Activated CD4-positive, alpha-beta T cell treated with anti-CD3 and anti-CD28 coated beads for 36 hours (primary cell): ENCODE measurements around the gene EXOC7. TPM values are rescaled to one million over a fixed set of nuclear protein-coding genes. Genes with fewer than 3 reads are reported as not detected.

Source experiments
- ATAC-seq: fragments of 200-7000 bp; cut with Tn5 transposase; one replicate; pipeline ENCODE4 v1.10.0; 2021; ENCODE audit warnings: mild to moderate bottlenecking, moderate library complexity
- CTCF ChIA-PET: fragments of 350-600 bp; sonication (Branson Sonifier 250); formaldehyde crosslinking; loops from one replicate; lab custom pipeline; 2021; ENCODE audit warnings: antibody characterized with exemption; lab: Charles Lee
- POLR2A ChIA-PET: fragments of 350-600 bp; sonication (Branson Sonifier 250); formaldehyde crosslinking; loops from one replicate; lab custom pipeline; 2021; ENCODE audit warnings: antibody characterized with exemption, inconsistent platforms; lab: Charles Lee
- DNase-seq: peaks from one replicate; pipeline ENCODE4 v3.0.0-alpha.2; 2020
- H3K27ac Mint-ChIP-seq: one replicate; pipeline ENCODE4 v1.8.0; 2021; ENCODE audit warnings: mixed read lengths
- H3K27me3 Mint-ChIP-seq: one replicate; pipeline ENCODE4 v1.8.0; 2021; ENCODE audit warnings: mixed read lengths
- H3K36me3 Mint-ChIP-seq: one replicate; pipeline ENCODE4 v1.8.0; 2021; ENCODE audit warnings: low read depth, mixed read lengths
- H3K4me1 Mint-ChIP-seq: one replicate; pipeline ENCODE4 v1.8.0; 2021; ENCODE audit warnings: mixed read lengths
- H3K4me3 Mint-ChIP-seq: one replicate; pipeline ENCODE4 v1.8.0; 2021; ENCODE audit warnings: mild to moderate bottlenecking, moderate library complexity, mixed read lengths
- H3K9me3 Mint-ChIP-seq: one replicate; pipeline ENCODE4 v1.8.0; 2021; ENCODE audit warnings: low read depth, mixed read lengths
- intact Hi-C, 2 experiments: fragments of 100-400 bp; cut with DNase I in 1 of 2; cut with micrococcal nuclease in 1 of 2; formaldehyde crosslinking; loops; one replicate each; pipeline versions ENCODE4 v1.14.2 to v1.15.1; 2022 to 2024; cut with DNase I, micrococcal nuclease
- total RNA-seq, 2 experiments: library from RNA; stranded (reverse); gene quantifications; one replicate each; pipeline ENCODE4 v1.2.3, GENCODE V29; 2021

Gene EXOC7
- total RNA-seq, 2 experiments from 2014 or later, result 73.0 to 77.0 TPM

DNA sequence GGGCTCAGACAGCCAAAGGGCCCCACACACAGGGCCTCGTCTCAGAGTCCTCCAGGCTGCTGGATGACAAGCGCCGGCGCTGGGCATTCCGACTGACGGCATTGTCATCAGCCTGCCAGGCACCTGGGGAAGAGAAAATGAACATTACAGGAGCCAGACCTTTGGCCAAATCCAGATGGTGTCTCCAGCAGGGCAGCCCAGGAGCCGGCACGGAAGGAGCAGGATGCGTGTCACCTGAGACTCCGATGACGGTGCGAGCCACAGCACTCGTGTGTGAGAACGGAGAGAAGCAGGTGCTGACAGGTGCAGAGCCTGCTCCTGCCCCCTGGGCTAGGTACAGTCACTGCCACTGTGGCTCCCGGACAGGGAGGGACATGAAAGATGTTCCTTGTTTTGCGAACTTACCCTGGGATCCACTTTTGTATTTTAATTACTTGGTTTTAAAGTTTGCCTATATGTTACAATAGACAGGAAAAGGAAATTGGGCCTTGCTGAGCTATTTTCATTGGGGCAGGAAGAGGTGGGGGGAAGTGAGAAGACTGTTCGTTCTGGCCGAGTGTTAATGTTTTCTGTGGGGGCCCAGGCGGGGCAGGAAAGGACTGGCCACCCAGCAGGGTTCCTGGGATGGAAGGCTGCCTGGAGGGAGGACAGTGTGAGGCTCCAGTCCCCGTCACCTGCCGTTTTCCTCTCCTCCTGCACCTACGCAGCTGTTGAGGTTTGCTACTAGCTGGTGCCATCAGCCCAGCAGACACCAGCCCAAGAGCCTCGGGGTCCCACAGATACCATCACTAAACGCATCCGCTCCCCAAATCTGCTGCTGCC lies 41.9 kb upstream of the EXOC7 start:
- Mint-ChIP-seq H3K27ac (peak overlapping the region; percentile 90), H3K9me3 (no peaks in the 10 kb centered on the region), H3K4me1 (peaks cover 55% of the 10 kb centered on the region), H3K27me3 (peaks cover 2% of the 10 kb centered on the region), H3K36me3 (peaks cover 4% of the 10 kb centered on the region), H3K4me3 (peak overlapping the region; percentile 26)
- DNase-seq, result peak; percentile 70
- ChIA-PET CTCF (interaction anchor here (0.6 to 7.0 kb wide), 11 partner anchors 19 to 315 kb away, joined by 3 to 29 read pairs (median 3); no protein-coding TSS in a partner anchor), POLR2A (no interaction called here)
- ATAC-seq, result peak; percentile 40
- intact Hi-C loops, result no loop called here

- peaks cover 9% of the 10 kb centered on the region for H3K27me3 Mint-ChIP-seq
- POLR2A ChIA-PET, result interaction anchor here (1.0 kb wide), 1 partner anchor 49 kb away, joined by 7 read pairs; no protein-coding TSS in a partner anchor
- CTCF ChIA-PET, result interaction anchor here (0.9 to 7.0 kb wide), 6 partner anchors 10 to 239 kb away, joined by 3 to 29 read pairs (median 4); no protein-coding TSS in a partner anchor
- intact Hi-C loops, result loop anchor here in 1 of 2 experiments (5.0 kb wide), 1 partner anchor 35 kb away; no protein-coding TSS in a partner anchor
- peak overlapping the region; percentile 5 for H3K4me3 Mint-ChIP-seq
- H3K9me3 Mint-ChIP-seq, result no peaks in the 10 kb centered on the region
- no peaks in the 10 kb centered on the region for H3K36me3 Mint-ChIP-seq
- DNase-seq (no peak), ATAC-seq (no peak)
- H3K27ac Mint-ChIP-seq, result peak overlapping the region; percentile 34
- peaks cover 56% of the 10 kb centered on the region for H3K4me1 Mint-ChIP-seq
Observed at GRCh38 chr17:76142585-76143041, 39.0 kb upstream of the EXOC7 start.

- ChIA-PET POLR2A (no interaction called here), CTCF (interaction anchor here (0.6 to 7.0 kb wide), 6 partner anchors 9 to 239 kb away, joined by 3 to 29 read pairs (median 4); no protein-coding TSS in a partner anchor)
- ATAC-seq (no peak), DNase-seq (no peak)
- Mint-ChIP-seq H3K27me3 (peaks cover 9% of the 10 kb centered on the region), H3K9me3 (no peaks in the 10 kb centered on the region), H3K4me1 (peaks cover 53% of the 10 kb centered on the region), H3K36me3 (no peaks in the 10 kb centered on the region), H3K4me3 (peak overlapping the region; percentile 5), H3K27ac (no peak overlapping the region)
- intact Hi-C loops, result loop anchor here in 1 of 2 experiments (5.0 kb wide), 1 partner anchor 35 kb away; no protein-coding TSS in a partner anchor
Observed at GRCh38 chr17:76142039-76142584, 38.5 kb upstream of the EXOC7 start.

DNA sequence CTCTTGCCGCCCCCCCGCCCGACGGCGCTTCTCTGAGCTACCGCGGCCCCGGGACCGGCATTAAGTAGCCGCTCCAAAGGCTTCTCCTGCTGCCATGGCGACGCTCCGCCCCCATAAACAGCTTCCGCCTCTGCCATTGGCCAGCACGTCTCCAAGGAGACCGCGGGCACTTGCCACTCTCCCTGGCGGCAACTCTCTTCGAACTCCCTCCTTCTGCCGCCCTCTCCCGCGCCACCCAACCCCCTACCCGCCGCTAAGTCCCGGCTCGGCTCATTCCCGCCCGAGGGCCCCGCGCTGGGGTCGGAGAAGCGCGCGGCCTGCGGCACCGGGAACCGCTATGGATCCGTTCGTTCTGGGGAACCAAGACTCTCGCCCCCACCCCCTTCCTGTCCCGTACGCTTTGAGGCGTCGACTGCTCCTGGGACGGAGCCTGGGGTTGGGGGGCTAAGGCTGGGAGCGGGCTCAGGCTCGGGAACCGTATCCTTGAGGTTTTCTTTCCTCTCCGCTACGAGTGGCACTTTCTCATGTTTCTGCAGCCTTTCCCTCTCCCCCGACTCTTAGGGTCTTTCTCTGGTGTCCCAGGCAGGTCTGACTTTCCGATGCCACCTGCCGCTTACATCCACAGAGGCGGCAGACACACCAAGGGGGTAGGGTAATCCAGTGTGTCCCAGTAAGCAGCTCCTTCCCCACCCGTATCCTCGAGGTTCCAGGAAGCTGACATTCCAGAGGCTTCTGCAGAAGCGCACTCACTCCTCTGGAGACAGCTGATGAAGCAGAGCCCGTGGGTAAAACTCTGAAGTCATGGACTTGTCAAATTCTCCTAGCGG lies 37.8 kb upstream of the EXOC7 start, which contains the start of gene FOXJ1:
TSS of gene FOXJ1 (minus strand) at position 34 of the 827 bp plus-strand sequence. CDS start 850 bp downstream, outside the sequence.
- Mint-ChIP-seq H3K9me3 (no peaks in the 10 kb centered on the region), H3K27me3 (peaks cover 9% of the 10 kb centered on the region), H3K36me3 (no peaks in the 10 kb centered on the region), H3K4me1 (peaks cover 51% of the 10 kb centered on the region), H3K4me3 (peak within 1 kb of the TSS; percentile 64), H3K27ac (no peak within 1 kb of the TSS)
- intact Hi-C loops, result loop anchor here (1.0 to 5.0 kb wide), 5 partner anchors 36 to 131 kb away; no protein-coding TSS in a partner anchor
- ATAC-seq, result peak; percentile 80
- DNase-seq, result peak; percentile 93
- POLR2A ChIA-PET, result interaction anchor here (0.8 to 1.0 kb wide), 2 partner anchors 38 to 127 kb away, joined by 3 to 4 read pairs; no protein-coding TSS in a partner anchor
- CTCF ChIA-PET, result interaction anchor here (0.6 to 7.0 kb wide), 6 partner anchors 9 to 138 kb away, joined by 3 to 29 read pairs (median 4); no protein-coding TSS in a partner anchor

DNA sequence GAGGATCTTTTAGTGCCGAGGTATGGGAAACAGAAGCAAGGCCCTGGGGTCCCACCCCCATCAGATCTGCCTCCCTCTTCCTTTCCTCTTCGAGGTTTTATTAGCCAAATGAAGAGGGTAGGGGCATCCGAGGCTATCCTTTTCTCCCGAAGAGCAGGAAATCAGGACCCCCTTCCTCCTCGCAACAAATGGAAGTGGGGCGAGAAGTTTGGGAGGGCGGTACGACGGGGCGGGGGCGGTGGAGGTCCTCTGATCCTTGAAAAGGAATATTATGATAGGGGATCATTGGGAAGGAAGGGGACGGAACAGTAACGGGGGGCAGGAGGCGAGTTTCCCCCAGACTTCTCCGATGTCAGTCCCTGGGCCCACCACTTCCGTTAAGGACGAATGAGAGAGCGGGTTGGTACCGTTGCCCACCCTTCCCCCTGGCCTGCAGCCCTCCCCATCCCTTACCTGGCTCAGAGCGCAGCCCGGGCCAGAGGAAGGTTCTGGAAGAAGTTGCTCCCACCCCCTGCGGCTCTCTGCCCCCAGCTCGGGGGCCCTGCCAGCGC lies 37.1 kb upstream of the EXOC7 start:
- POLR2A ChIA-PET, result interaction anchor here (0.8 to 1.0 kb wide), 2 partner anchors 39 to 128 kb away, joined by 3 to 4 read pairs; no protein-coding TSS in a partner anchor
- Mint-ChIP-seq H3K4me1 (peaks cover 44% of the 10 kb centered on the region), H3K27me3 (peaks cover 9% of the 10 kb centered on the region), H3K27ac (no peak overlapping the region), H3K4me3 (peak overlapping the region; percentile 64), H3K36me3 (no peaks in the 10 kb centered on the region), H3K9me3 (no peaks in the 10 kb centered on the region)
- intact Hi-C loops, result loop anchor here (1.0 to 5.0 kb wide), 5 partner anchors 37 to 132 kb away; no protein-coding TSS in a partner anchor
- DNase-seq, result no peak
- ATAC-seq, result peak; percentile 1
- CTCF ChIA-PET, result interaction anchor here (1.0 to 7.0 kb wide), 4 partner anchors 15 to 139 kb away, joined by 3 to 29 read pairs (median 4); no protein-coding TSS in a partner anchor

- peaks cover 9% of the 10 kb centered on the region for H3K27me3 Mint-ChIP-seq
- peaks cover 43% of the 10 kb centered on the region for H3K4me1 Mint-ChIP-seq
- peak; percentile 52 for DNase-seq
- ChIA-PET CTCF (interaction anchor here (0.6 to 1.2 kb wide), 3 partner anchors 14 to 135 kb away, joined by 3 to 5 read pairs (median 3); no protein-coding TSS in a partner anchor), POLR2A (interaction anchor here (0.7 kb wide), 1 partner anchor 126 kb away, joined by 4 read pairs; no protein-coding TSS in a partner anchor)
- no peaks in the 10 kb centered on the region for H3K9me3 Mint-ChIP-seq
- ATAC-seq, result peak; percentile 18
- H3K27ac Mint-ChIP-seq, result no peak overlapping the region
- H3K36me3 Mint-ChIP-seq, result no peaks in the 10 kb centered on the region
- peak overlapping the region; percentile 64 for H3K4me3 Mint-ChIP-seq
- intact Hi-C loops, result loop anchor here in 1 of 2 experiments (5.0 kb wide), 1 partner anchor 37 kb away; no protein-coding TSS in a partner anchor
Observed at GRCh38 chr17:76139801-76140660, 36.4 kb upstream of the EXOC7 start.

GRCh38 chr17:76138896-76139752 lies 35.5 kb upstream of the EXOC7 start:
- Mint-ChIP-seq H3K27ac (no peak overlapping the region), H3K27me3 (peaks cover 9% of the 10 kb centered on the region), H3K36me3 (no peaks in the 10 kb centered on the region), H3K4me1 (peaks cover 37% of the 10 kb centered on the region), H3K9me3 (no peaks in the 10 kb centered on the region), H3K4me3 (no peak overlapping the region)
- ChIA-PET CTCF (interaction anchor here (0.6 kb wide), 1 partner anchor 83 kb away, joined by 3 read pairs; no protein-coding TSS in a partner anchor), POLR2A (interaction anchor here (1.7 kb wide), 1 partner anchor 133 kb away, joined by 3 read pairs; no protein-coding TSS in a partner anchor)
- intact Hi-C loops, result no loop called here
- no peak for ATAC-seq
- DNase-seq, result no peak

GRCh38 chr17:76138234-76138895 lies 34.8 kb upstream of the EXOC7 start:
- ATAC-seq (no peak), DNase-seq (no peak)
- Mint-ChIP-seq H3K27ac (no peak overlapping the region), H3K4me1 (peaks cover 35% of the 10 kb centered on the region), H3K36me3 (no peaks in the 10 kb centered on the region), H3K9me3 (no peaks in the 10 kb centered on the region), H3K4me3 (no peak overlapping the region), H3K27me3 (peaks cover 9% of the 10 kb centered on the region)
- intact Hi-C loops, result no loop called here
- ChIA-PET CTCF (interaction anchor here (0.6 kb wide), 1 partner anchor 83 kb away, joined by 3 read pairs; no protein-coding TSS in a partner anchor), POLR2A (interaction anchor here (1.7 kb wide), 1 partner anchor 134 kb away, joined by 3 read pairs; no protein-coding TSS in a partner anchor)
